Measurements from ENCODE around the gene ANAPC7.
"Not testable (repeated sequence)": the region's sequence is repeated elsewhere in the genome, so short reads cannot be mapped to it uniquely, and the experiment has no call there.

Gene ANAPC7, protein sequence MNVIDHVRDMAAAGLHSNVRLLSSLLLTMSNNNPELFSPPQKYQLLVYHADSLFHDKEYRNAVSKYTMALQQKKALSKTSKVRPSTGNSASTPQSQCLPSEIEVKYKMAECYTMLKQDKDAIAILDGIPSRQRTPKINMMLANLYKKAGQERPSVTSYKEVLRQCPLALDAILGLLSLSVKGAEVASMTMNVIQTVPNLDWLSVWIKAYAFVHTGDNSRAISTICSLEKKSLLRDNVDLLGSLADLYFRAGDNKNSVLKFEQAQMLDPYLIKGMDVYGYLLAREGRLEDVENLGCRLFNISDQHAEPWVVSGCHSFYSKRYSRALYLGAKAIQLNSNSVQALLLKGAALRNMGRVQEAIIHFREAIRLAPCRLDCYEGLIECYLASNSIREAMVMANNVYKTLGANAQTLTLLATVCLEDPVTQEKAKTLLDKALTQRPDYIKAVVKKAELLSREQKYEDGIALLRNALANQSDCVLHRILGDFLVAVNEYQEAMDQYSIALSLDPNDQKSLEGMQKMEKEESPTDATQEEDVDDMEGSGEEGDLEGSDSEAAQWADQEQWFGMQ

GRCh38 chr12:110403146-110403975 lies at the start of gene ANAPC7:
Gene ANAPC7 (minus strand): TSS chr12:110403708. CDS start chr12:110403627, 81 bp downstream.
- peak; percentile 74 to 76 for DNase-seq (ENCODE audit: low read depth in 2 of 2)

- DNase-seq (ENCODE audit: low read depth in 2 of 2) = no peak
Measured at GRCh38 chr12:110451263-110451662, 47.8 kb upstream of the ANAPC7 start.

GRCh38 chr12:110449799-110450497 lies 46.4 kb upstream of the ANAPC7 start, which contains the start of gene ARPC3:
Gene ARPC3 (minus strand): TSS chr12:110450337. CDS start chr12:110450260, 77 bp downstream.
- DNase-seq (ENCODE audit: low read depth in 2 of 2) = peak; percentile 88 to 92

DNA sequence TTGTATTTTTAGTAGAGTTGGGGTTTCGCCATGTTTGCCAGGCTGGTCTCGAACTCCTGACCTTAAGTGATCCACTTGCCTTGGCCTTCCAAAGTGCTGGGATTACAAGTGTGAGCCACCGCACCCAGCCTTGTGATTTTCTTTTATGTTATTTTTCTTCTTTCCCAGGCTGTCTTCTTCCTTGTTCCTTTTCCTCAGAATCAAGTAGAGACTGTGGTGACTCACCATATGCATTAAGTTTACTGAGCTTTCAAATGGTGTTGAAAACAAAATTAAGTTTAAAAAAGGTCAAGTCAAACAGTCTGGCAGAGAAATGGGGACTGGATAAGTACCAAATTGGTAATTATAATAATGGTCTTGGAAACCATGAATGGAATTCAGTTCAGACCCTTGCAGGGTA lies 40.9 kb upstream of the ANAPC7 start:
- no peak for DNase-seq (ENCODE audit: low read depth in 2 of 2)

DNA sequence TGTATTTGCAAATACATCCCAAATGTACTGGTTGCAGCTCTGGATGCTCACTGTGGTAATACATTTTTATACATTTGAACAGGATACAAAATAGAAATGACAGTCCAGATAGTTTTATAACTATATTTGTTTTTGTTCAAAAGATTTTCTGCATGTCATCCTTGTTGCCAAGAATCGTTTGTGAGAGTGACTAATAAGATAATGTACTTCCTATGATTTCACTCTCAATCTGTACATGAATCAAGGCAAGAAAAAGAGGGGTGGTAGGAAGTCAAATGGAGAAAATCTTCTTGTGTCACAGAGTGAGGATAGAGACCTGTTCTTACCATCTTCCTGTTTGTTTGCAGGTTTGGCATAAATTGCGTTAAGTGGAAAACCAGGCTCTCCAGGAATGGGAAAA lies 32.7 kb upstream of the ANAPC7 start:
- DNase-seq (ENCODE audit: low read depth in 2 of 2) = no peak

GRCh38 chr12:110431957-110432587 lies 28.6 kb upstream of the ANAPC7 start:
- no peak for DNase-seq (ENCODE audit: low read depth in 2 of 2)

GRCh38 chr12:110429676-110430075 lies 26.2 kb upstream of the ANAPC7 start:
- DNase-seq (ENCODE audit: low read depth in 2 of 2) = not testable (repeated sequence)

GRCh38 chr12:110426406-110426805 lies 22.9 kb upstream of the ANAPC7 start:
- no peak for DNase-seq (ENCODE audit: low read depth in 2 of 2)

GRCh38 chr12:110424237-110424636 lies 20.7 kb upstream of the ANAPC7 start:
- no peak for DNase-seq (ENCODE audit: low read depth in 2 of 2)

DNA sequence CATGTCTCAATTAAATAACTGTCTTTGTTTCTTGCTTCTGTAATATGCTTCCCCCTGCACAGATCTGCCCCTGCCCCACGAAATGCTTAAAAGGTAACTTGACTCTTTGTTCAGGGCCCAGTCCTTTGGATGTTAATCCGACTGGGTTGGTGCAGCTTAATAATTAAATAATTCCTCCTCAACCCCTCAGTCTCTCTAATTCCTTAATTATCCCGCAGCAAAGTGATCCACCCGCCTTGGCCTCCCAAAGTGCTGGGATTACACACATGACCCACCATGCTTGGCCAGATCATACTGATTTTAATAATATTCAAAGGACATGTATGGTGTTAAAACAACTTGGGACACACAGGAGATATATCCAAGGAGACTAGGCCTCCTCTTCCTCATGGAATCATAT lies 18.2 kb upstream of the ANAPC7 start:
- no peak for DNase-seq (ENCODE audit: low read depth in 2 of 2)

DNA sequence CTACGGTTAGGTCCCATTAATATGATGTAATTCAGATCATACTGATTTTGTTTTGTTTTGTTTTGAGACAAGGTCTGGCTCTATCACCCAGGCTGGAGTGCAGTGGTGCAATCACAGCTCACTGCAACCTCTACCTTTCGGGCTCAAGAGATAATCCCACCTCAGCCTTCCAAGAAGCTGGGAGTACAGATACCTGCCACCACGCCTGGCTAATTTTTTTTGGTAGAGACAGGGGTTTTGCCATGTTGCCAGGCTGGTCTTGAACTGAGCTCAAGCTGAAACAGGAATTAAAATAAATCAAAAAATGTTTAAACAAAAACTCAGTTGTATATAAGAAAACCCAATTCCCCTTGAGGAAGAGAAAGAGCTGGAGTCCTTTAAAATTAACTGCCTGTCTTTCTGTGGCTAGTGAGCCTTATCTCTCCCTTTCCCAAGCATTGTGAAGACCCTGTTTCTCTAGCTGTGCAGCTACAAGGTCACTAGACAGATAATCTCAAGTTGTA lies 17.7 kb upstream of the ANAPC7 start:
- no peak for DNase-seq (ENCODE audit: low read depth in 2 of 2)

DNA sequence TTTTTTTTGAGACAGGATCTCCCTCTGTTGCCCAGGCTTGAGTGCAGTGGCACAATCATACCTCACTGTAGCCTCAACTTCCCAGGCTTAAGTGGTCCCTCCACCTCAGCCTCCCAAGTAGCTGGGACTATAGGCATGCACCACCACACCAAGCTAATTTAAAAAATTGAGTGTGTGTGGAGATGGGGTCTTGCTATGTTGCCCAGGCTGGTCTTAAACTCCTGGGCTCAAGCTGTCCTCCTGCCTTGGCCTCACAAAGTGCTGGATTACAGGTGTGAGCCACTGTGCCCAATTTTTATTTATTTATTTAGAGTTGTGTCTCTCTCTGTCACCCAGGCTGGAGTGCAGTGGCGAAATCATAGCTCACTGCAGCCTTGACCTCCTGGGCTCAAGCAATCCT lies 17.1 kb upstream of the ANAPC7 start:
- DNase-seq (ENCODE audit: low read depth in 2 of 2) = not testable (repeated sequence)

DNA sequence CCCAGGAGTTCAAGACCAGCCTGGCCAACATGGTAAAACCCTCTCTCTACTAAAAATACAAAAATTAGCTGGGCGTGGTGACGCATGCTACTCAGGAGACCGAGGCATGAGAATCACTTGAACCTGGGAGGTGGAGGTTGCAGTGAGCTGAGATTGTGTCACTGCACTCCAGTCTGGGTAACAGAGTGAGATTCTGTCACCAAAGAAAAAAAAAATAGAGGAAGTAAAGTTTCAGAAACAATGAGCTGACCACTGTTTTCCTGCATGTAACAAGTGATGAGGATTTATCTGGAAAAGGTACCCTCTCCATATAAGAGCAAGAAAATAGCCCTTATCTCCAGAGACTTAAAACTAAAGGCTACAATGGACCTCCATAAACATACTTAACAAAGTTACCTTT lies 13.6 kb upstream of the ANAPC7 start:
- DNase-seq (ENCODE audit: low read depth in 2 of 2) = not testable (repeated sequence)

DNA sequence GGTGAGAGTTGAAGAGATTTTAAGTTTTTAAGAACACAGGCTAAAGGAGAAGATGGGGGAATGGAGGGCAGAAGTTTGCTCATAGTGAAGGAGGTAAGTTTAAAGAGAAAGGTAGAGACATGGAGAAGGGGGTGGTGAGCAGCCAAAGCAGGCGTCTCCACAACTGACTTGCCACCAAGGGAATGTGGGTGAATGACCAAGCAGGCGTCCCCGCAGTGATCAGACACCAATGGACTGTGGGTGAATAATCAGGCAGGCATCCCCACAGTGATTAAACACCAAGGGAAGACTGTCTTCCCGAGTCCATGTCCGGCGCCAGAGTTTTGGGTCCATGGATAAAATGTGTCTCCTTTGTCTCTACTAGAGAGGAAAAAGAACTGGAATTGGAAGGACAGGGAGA lies 6.6 kb upstream of the ANAPC7 start:
- DNase-seq (ENCODE audit: low read depth in 2 of 2) = not testable (repeated sequence)

- not testable (repeated sequence) for DNase-seq (ENCODE audit: low read depth in 2 of 2)
Measured at GRCh38 chr12:110405126-110405662, 1.7 kb upstream of the ANAPC7 start.

GRCh38 chr12:110403976-110404682 lies 621 bp upstream of the ANAPC7 start:
- peak; percentile 70 to 73 for DNase-seq (ENCODE audit: low read depth in 2 of 2)

- no peak for DNase-seq (ENCODE audit: low read depth in 2 of 2)
Measured at GRCh38 chr12:110382683-110383082, 20.8 kb downstream of the ANAPC7 start.

DNA sequence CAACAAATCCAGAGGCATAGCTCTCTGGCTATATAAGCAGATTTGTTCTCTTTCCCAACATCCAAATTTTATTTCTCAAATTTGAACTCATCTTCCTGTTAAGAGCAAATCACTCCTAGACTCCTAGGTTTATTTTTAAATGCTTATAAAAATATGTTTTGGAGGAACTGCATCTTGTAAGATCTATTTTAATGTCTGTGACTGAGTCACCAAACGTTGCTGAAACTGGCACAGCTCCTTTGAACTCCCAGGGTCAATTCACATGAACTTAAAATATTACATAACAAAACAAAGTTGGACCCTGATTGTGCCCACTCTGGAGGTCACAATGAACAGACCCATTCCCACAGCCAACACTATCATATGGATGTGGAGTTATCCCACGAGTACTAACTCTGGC lies 23.9 kb downstream of the ANAPC7 start:
- no peak for DNase-seq (ENCODE audit: low read depth in 2 of 2)

DNA sequence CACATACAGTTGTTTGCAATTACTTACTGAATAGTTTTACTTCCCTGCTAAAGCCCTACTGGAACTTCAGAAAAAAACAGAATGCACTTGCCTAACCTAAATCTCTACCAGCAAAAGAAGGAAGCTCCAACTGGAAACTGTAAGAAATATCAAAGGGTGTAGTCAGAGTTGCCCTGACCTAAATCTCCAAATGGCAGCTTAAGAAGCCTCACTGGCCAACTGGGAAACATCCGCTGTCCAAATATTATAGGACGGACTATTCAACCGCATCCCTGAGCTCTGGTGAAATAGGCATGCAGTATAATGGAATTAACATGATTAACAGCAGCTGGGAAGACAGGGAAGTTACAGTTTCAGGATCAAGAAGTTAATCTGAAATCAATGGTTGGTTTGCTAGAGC lies 24.3 kb downstream of the ANAPC7 start:
- DNase-seq (ENCODE audit: low read depth in 2 of 2) = no peak

GRCh38 chr12:110378131-110378790 lies 25.2 kb downstream of the ANAPC7 start:
- DNase-seq (ENCODE audit: low read depth in 2 of 2) = not testable (repeated sequence)
